ENCODE results near the gene ADAM20.
"Not testable (repeated sequence)": the region's sequence is repeated elsewhere in the genome, so short reads cannot be mapped to it uniquely, and the experiment has no call there.

Gene ADAM20

GRCh38 chr14:70534904-70535303, at the start of gene ADAM20:
ADAM20 (minus strand) TSS chr14:70535004; CDS start chr14:70524757, 10,247 bp downstream.
- no peak for DNase-seq

GRCh38 chr14:70576891-70577290, 42.1 kb upstream of the ADAM20 start:
- no peak for DNase-seq

GRCh38 chr14:70573050-70573449, 38.2 kb upstream of the ADAM20 start:
- DNase-seq: no peak

- DNase-seq: no peak
Measured at GRCh38 chr14:70571139-70571538, 36.3 kb upstream of the ADAM20 start.

- peak; percentile 26 for DNase-seq
Measured at GRCh38 chr14:70567791-70568190, 33.0 kb upstream of the ADAM20 start.

GRCh38 chr14:70563869-70564268, 29.1 kb upstream of the ADAM20 start:
- DNase-seq: no peak

GRCh38 chr14:70563417-70563816, 28.6 kb upstream of the ADAM20 start:
- no peak for DNase-seq

- DNase-seq: no peak
Measured at GRCh38 chr14:70558356-70558755, 23.6 kb upstream of the ADAM20 start.

GRCh38 chr14:70555890-70556289, 21.1 kb upstream of the ADAM20 start:
- DNase-seq: peak; percentile 20

GRCh38 chr14:70538087-70538486, 3.3 kb upstream of the ADAM20 start:
- no peak for DNase-seq

- DNase-seq: no peak
Measured at GRCh38 chr14:70536830-70537229, 2.0 kb upstream of the ADAM20 start.

GRCh38 chr14:70530417-70530816, 4.4 kb downstream of the ADAM20 start:
- no peak for DNase-seq

GRCh38 chr14:70527501-70528105, 7.2 kb downstream of the ADAM20 start:
- DNase-seq: no peak

- no peak for DNase-seq
Measured at GRCh38 chr14:70525691-70526090, 9.1 kb downstream of the ADAM20 start.

GRCh38 chr14:70515811-70516210, 19.0 kb downstream of the ADAM20 start:
- DNase-seq: peak; percentile 19

- no peak for DNase-seq
Measured at GRCh38 chr14:70514168-70515069, 20.4 kb downstream of the ADAM20 start.

- DNase-seq: no peak
Measured at GRCh38 chr14:70498191-70498590, 36.6 kb downstream of the ADAM20 start.

- no peak for DNase-seq
Measured at GRCh38 chr14:70489579-70490200, 45.1 kb downstream of the ADAM20 start.

- not testable (repeated sequence) for DNase-seq
Measured at GRCh38 chr14:70477356-70478105, 57.3 kb downstream of the ADAM20 start.

- DNase-seq: not testable (repeated sequence)
Measured at GRCh38 chr14:70475459-70475858, 59.3 kb downstream of the ADAM20 start.

GRCh38 chr14:70473825-70474224, 61.0 kb downstream of the ADAM20 start:
- no peak for DNase-seq
